HEK293T (cell line): Measurements from ENCODE around the gene HOXB4.
A peak's percentile ranks its signal among the peaks of the same experiment; 100 is the strongest.

Experiments used
- ARNT ChIP-seq: fragments of 450-650 bp; IDR thresholded peaks from 2 replicates; pipeline ENCODE4 v1.6.1; 2017; ENCODE audit warnings: mild to moderate bottlenecking
- HDGF ChIP-seq: fragments of 450-650 bp; IDR thresholded peaks from 2 replicates; pipeline ENCODE4 v1.6.1; 2017; ENCODE audit warnings: antibody characterized with exemption, borderline replicate concordance

GRCh38 chr17:48594538-48595277, 16.6 kb upstream of the HOXB4 start:
- TF ChIP-seq HDGF (0 out of 2 replicates have a peak, but pooled peaks have one; percentile 75), ARNT (no peak)
